H9 (cell line): ENCODE data around the gene NLN. TPM values are rescaled to one million over a fixed set of nuclear protein-coding genes. Genes with fewer than 3 reads are reported as not detected.

Experiments used
- DNase-seq: peaks from one replicate; pipeline ENCODE4 v3.0.0-alpha.2; 2017
- H2AFZ ChIP-seq: one replicate; pipeline ENCODE4 v1.6.1; 2013; ENCODE audit warnings: mild to moderate bottlenecking, low read length, control low read depth, moderate library complexity
- H2AK5ac ChIP-seq: 2 replicates; pipeline ENCODE4 v1.6.1; 2013; ENCODE audit warnings: low read length, control low read depth, mixed read lengths; ENCODE audit not compliant: insufficient read length
- H2BK120ac ChIP-seq: one replicate; pipeline ENCODE4 v1.6.1; 2013; ENCODE audit warnings: low read depth, mild to moderate bottlenecking, low read length, control low read depth, inconsistent platforms; ENCODE audit not compliant: poor library complexity, severe bottlenecking
- H2BK12ac ChIP-seq: 2 replicates; pipeline ENCODE4 v1.6.1; 2013; ENCODE audit warnings: low read length, control low read depth, mixed read lengths, low read depth; ENCODE audit not compliant: insufficient read length
- H2BK15ac ChIP-seq: 2 replicates; pipeline ENCODE4 v1.6.1; 2013; ENCODE audit warnings: low read depth, low read length, control low read depth
- H2BK20ac ChIP-seq: one replicate; pipeline ENCODE4 v1.6.1; 2013; ENCODE audit warnings: low read depth, mild to moderate bottlenecking, low read length, control low read depth, inconsistent platforms; ENCODE audit not compliant: poor library complexity, severe bottlenecking
- H2BK5ac ChIP-seq: 2 replicates; pipeline ENCODE4 v1.6.1; 2013; ENCODE audit warnings: low read length, control low read depth, mixed read lengths; ENCODE audit not compliant: insufficient read length
- H3K14ac ChIP-seq: 2 replicates; pipeline ENCODE4 v1.6.1; 2013; ENCODE audit warnings: low read length, control low read depth; ENCODE audit not compliant: insufficient read depth
- H3K18ac ChIP-seq: 2 replicates; pipeline ENCODE4 v1.6.1; 2013; ENCODE audit warnings: low read depth, mild to moderate bottlenecking, mixed read lengths, low read length, control low read depth; ENCODE audit not compliant: insufficient read length
- H3K23ac ChIP-seq: 2 replicates; pipeline ENCODE4 v1.6.1; 2013; ENCODE audit warnings: low read length, control low read depth, mixed read lengths, low read depth; ENCODE audit not compliant: insufficient read length
- H3K23me2 ChIP-seq: 2 replicates; pipeline ENCODE4 v1.6.1; 2013; ENCODE audit warnings: low read depth, mild to moderate bottlenecking, mixed read lengths, low read length, control low read depth; ENCODE audit not compliant: insufficient read length, poor library complexity, severe bottlenecking
- H3K27ac ChIP-seq: 2 replicates; pipeline ENCODE4 v1.5.1; 2013; ENCODE audit warnings: low read length, control low read depth, mixed read lengths, low read depth; ENCODE audit not compliant: insufficient read length
- H3K27me3 ChIP-seq: 2 replicates; pipeline ENCODE4 v1.6.1; 2013; ENCODE audit warnings: low read length, control low read depth, inconsistent platforms; ENCODE audit not compliant: insufficient read depth
- H3K4ac ChIP-seq: 2 replicates; pipeline ENCODE4 v1.6.1; 2013; ENCODE audit warnings: low read depth, mild to moderate bottlenecking, control low read depth, inconsistent platforms, low read length, moderate library complexity
- H3K4me1 ChIP-seq: 2 replicates; pipeline ENCODE4 v1.6.1; 2013; ENCODE audit warnings: low read length, control low read depth, inconsistent platforms; ENCODE audit not compliant: insufficient read depth
- H3K4me2 ChIP-seq: 2 replicates; pipeline ENCODE4 v1.6.1; 2013; ENCODE audit warnings: low read length, control low read depth, mixed read lengths; ENCODE audit not compliant: insufficient read length, insufficient read depth
- H3K56ac ChIP-seq: 2 replicates; pipeline ENCODE4 v1.6.1; 2013; ENCODE audit warnings: low read depth, mild to moderate bottlenecking, mixed read lengths, low read length, control low read depth; ENCODE audit not compliant: insufficient read length
- H3K79me1 ChIP-seq: 2 replicates; pipeline ENCODE4 v1.6.1; 2013; ENCODE audit warnings: low read depth, mild to moderate bottlenecking, moderate library complexity, low read length, control low read depth, inconsistent platforms; ENCODE audit not compliant: insufficient read depth, poor library complexity, severe bottlenecking
- H3K79me2 ChIP-seq: 2 replicates; pipeline ENCODE4 v1.6.1; 2013; ENCODE audit warnings: low read length, control low read depth, inconsistent platforms; ENCODE audit not compliant: insufficient read depth
- H3K9ac ChIP-seq: 2 replicates; pipeline ENCODE4 v1.6.1; 2013; ENCODE audit warnings: low read length, control low read depth, mixed read lengths; ENCODE audit not compliant: insufficient read length; ENCODE audit errors: extremely low read depth
- H3K9me3 ChIP-seq: one replicate; pipeline ENCODE4 v1.6.1; 2013; ENCODE audit warnings: low read depth, low read length, inconsistent platforms; ENCODE audit not compliant: control insufficient read depth
- H3T11ph ChIP-seq: one replicate; pipeline ENCODE4 v1.6.1; 2013; ENCODE audit warnings: mild to moderate bottlenecking, low read length, control low read depth, inconsistent platforms
- H4K20me1 ChIP-seq: one replicate; pipeline ENCODE4 v1.6.1; 2013; ENCODE audit not compliant: control insufficient read depth, insufficient read length, insufficient read depth
- H4K5ac ChIP-seq: 2 replicates; pipeline ENCODE4 v1.6.1; 2013; ENCODE audit warnings: low read depth, mild to moderate bottlenecking, mixed read lengths, low read length, control low read depth; ENCODE audit not compliant: insufficient read length
- H4K8ac ChIP-seq: replicated peaks from 2 replicates; pipeline ENCODE4 v1.6.1; 2013; ENCODE audit warnings: low read length, control low read depth, mixed read lengths, low read depth; ENCODE audit not compliant: insufficient read length
- H4K91ac ChIP-seq: 2 replicates; pipeline ENCODE4 v1.6.1; 2013; ENCODE audit warnings: low read depth, mild to moderate bottlenecking, moderate library complexity, mixed read lengths, low read length, control low read depth; ENCODE audit not compliant: insufficient read length
- H3K27ac Mint-ChIP-seq, 3 experiments: 2 replicates in 2 of 3; 3 replicates in 1 of 3; pipeline ENCODE4 v1.8.0; 2020 to 2021; ENCODE audit warnings: mixed read lengths in 3 of 3, mild to moderate bottlenecking in 1 of 3, moderate library complexity in 1 of 3
- H3K27me3 Mint-ChIP-seq: 2 replicates; pipeline ENCODE4 v1.8.0; 2021; ENCODE audit warnings: low read depth, mild to moderate bottlenecking, moderate library complexity, mixed read lengths
- H3K36me3 Mint-ChIP-seq, 3 experiments: 2 replicates in 2 of 3; 3 replicates in 1 of 3; pipeline ENCODE4 v1.8.0; 2020 to 2021; ENCODE audit warnings: low read depth in 3 of 3, mixed read lengths in 3 of 3; ENCODE audit not compliant: insufficient read depth in 1 of 3
- H3K4me1 Mint-ChIP-seq, 2 experiments: 2 replicates each; pipeline ENCODE4 v1.8.0; 2020; ENCODE audit warnings: mixed read lengths in 2 of 2
- H3K4me3 Mint-ChIP-seq, 2 experiments: 2 replicates in 1 of 2; 3 replicates in 1 of 2; pipeline ENCODE4 v1.8.0; 2020 to 2021; ENCODE audit warnings: mild to moderate bottlenecking in 2 of 2, mixed read lengths in 2 of 2, moderate library complexity in 1 of 2
- H3K9me3 Mint-ChIP-seq, 2 experiments: 2 replicates in 1 of 2; 3 replicates in 1 of 2; pipeline ENCODE4 v1.8.0; 2020; ENCODE audit warnings: mild to moderate bottlenecking in 2 of 2, mixed read lengths in 2 of 2, moderate library complexity in 1 of 2
- CTCF ChIP-seq: fragments of 200-600 bp; sonication (generic); conservative IDR thresholded peaks from 3 replicates; pipeline ENCODE4 v1.8.0; 2021; ENCODE audit warnings: antibody characterized with exemption, mild to moderate bottlenecking
- WGBS: extraction: QIAGEN DNeasy Blood & Tissue Kit; methylation state at CpG from one replicate; pipeline ENCODE4 v1.1.7; 2013; ENCODE audit warnings: missing lambda C conversion rate, low lambda C conversion rate, mixed read lengths; ENCODE audit not compliant: insufficient read length; ENCODE audit errors: extremely low coverage; 5-methylcytosine and 5-hydroxymethylcytosine counted together
- total RNA-seq: library from RNA; stranded (reverse); gene quantifications from 2 replicates; pipeline ENCODE4 v1.2.1, GENCODE V29; 2021

Gene NLN
- total RNA-seq, 1 experiment from 2014 or later: 137 TPM

GRCh38 chr5:65749956-65750355 is 28.0 kb downstream of the NLN start:
- H3K4me1 Mint-ChIP-seq: peaks cover 6 to 10% of the 10 kb centered on the region in 2 experiments
- no peaks in the 10 kb centered on the region for H3K27me3 ChIP-seq
- H3K4me2 ChIP-seq: no peak overlapping the region
- no peak overlapping the region for H3K56ac ChIP-seq
- H3K4ac ChIP-seq: no peak overlapping the region
- H3K27ac Mint-ChIP-seq: no peak overlapping the region; a peak in 1 of 7 replicates
- H3K18ac ChIP-seq: no peak overlapping the region
- peaks cover 0 to 6% of the 10 kb centered on the region in 2 experiments; a peak in 2 of 5 replicates for H3K9me3 Mint-ChIP-seq
- H4K20me1 ChIP-seq: no peaks in the 10 kb centered on the region
- no peak overlapping the region for H2BK15ac ChIP-seq
- no peaks in the 10 kb centered on the region for H3K9me3 ChIP-seq
- no peak overlapping the region for H3K27ac ChIP-seq
- H2BK20ac ChIP-seq: no peak overlapping the region
- H2AK5ac ChIP-seq: no peak overlapping the region
- H3K4me3 Mint-ChIP-seq: no peak overlapping the region
- no peak for TF ChIP-seq CTCF
- H3K27me3 Mint-ChIP-seq: no peaks in the 10 kb centered on the region
- no peaks in the 10 kb centered on the region for H3K23me2 ChIP-seq
- H2BK12ac ChIP-seq: no peak overlapping the region
- H3T11ph ChIP-seq: no peak overlapping the region
- H3K23ac ChIP-seq: no peak overlapping the region
- H3K36me3 Mint-ChIP-seq: peaks cover 0 to 26% (median 14%) of the 10 kb centered on the region in 3 experiments; a peak in 5 of 7 replicates
- peaks cover 29% of the 10 kb centered on the region for H3K79me2 ChIP-seq
- H2AFZ ChIP-seq: no peak overlapping the region
- H3K79me1 ChIP-seq: peaks cover 3% of the 10 kb centered on the region
- no peak overlapping the region for H2BK120ac ChIP-seq
- no peak for DNase-seq
- H3K9ac ChIP-seq: no peak overlapping the region
- no CpG with 5 or more reads among the region's 5 CpGs for WGBS
- H4K8ac ChIP-seq: no peak overlapping the region
- H3K14ac ChIP-seq: no peak overlapping the region
- H4K5ac ChIP-seq: no peak overlapping the region
- no peak overlapping the region for H4K91ac ChIP-seq
- H3K4me1 ChIP-seq: no peaks in the 10 kb centered on the region
- H2BK5ac ChIP-seq: no peak overlapping the region
